ENCODE results near the gene NPTX1.

Gene NPTX1

DNA sequence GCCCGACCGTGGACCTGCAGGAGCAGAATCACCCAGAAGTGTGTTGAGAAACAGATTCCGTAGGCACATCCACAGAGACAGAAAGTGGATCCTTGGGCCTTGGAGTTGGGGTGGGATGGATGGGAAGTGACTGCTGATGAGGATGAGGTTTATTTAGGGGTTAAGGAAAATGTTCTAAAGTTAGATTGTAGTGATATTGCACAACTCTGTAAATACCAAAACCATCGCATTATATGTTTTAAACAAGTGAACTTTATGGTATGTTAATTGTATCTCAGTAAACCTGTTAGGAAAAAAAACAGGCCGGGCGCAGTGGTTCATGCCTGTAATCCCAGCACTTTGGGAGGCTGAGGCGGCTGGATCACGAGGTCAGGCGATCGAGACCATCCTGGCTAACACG lies 57.8 kb downstream of the NPTX1 start:
- TF ChIP-seq FOXP2 (optimal IDR thresholded peaks at IDR 0.05; ENCODE audit: borderline replicate concordance, extremely low read depth, extremely low read length, insufficient read depth) (no peak), SIN3A (IDR thresholded peaks at IDR 0.05; ENCODE audit: borderline replicate concordance, insufficient read depth, low read length) (no peak), TAF1 (IDR thresholded peaks at IDR 0.05; ENCODE audit: borderline replicate concordance, insufficient read depth, low read length) (no peak), POLR2AphosphoS5 (IDR thresholded peaks at IDR 0.05; ENCODE audit: low read depth, low read length) (no peak)
- TF ChIP-seq, protein P1, sequence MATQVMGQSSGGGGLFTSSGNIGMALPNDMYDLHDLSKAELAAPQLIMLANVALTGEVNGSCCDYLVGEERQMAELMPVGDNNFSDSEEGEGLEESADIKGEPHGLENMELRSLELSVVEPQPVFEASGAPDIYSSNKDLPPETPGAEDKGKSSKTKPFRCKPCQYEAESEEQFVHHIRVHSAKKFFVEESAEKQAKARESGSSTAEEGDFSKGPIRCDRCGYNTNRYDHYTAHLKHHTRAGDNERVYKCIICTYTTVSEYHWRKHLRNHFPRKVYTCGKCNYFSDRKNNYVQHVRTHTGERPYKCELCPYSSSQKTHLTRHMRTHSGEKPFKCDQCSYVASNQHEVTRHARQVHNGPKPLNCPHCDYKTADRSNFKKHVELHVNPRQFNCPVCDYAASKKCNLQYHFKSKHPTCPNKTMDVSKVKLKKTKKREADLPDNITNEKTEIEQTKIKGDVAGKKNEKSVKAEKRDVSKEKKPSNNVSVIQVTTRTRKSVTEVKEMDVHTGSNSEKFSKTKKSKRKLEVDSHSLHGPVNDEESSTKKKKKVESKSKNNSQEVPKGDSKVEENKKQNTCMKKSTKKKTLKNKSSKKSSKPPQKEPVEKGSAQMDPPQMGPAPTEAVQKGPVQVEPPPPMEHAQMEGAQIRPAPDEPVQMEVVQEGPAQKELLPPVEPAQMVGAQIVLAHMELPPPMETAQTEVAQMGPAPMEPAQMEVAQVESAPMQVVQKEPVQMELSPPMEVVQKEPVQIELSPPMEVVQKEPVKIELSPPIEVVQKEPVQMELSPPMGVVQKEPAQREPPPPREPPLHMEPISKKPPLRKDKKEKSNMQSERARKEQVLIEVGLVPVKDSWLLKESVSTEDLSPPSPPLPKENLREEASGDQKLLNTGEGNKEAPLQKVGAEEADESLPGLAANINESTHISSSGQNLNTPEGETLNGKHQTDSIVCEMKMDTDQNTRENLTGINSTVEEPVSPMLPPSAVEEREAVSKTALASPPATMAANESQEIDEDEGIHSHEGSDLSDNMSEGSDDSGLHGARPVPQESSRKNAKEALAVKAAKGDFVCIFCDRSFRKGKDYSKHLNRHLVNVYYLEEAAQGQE (IDR thresholded peaks at IDR 0.05; ENCODE audit: insufficient read depth in 1 of 2, low read depth in 2 of 2, low read length in 2 of 2) = no peak
